ENCODE data around the gene SLC41A1.

The SLC41A1 gene

GRCh38 chr1:205754857-205755256 lies 58.1 kb downstream of the SLC41A1 start:
- no peak for DNase-seq (ENCODE audit: low read depth in 2 of 2)

- DNase-seq (ENCODE audit: low read depth in 2 of 2): no peak
Measured at GRCh38 chr1:205751036-205751651, 61.9 kb downstream of the SLC41A1 start.

GRCh38 chr1:205750138-205751035 lies 62.6 kb downstream of the SLC41A1 start, which contains the start of gene NUCKS1:
Gene NUCKS1, minus strand, starts transcription at chr1:205750182. Its CDS starts 209 bp downstream, at chr1:205749973.
- DNase-seq (ENCODE audit: low read depth in 2 of 2): peak; percentile 89 to 93

GRCh38 chr1:205749234-205750137 lies 63.5 kb downstream of the SLC41A1 start:
- peak; percentile 95 to 98 for DNase-seq (ENCODE audit: low read depth in 2 of 2)

- DNase-seq (ENCODE audit: low read depth in 2 of 2): peak in 1 of 2 donors; percentile 17
Measured at GRCh38 chr1:205748403-205749233, 64.4 kb downstream of the SLC41A1 start.

GRCh38 chr1:205746757-205747412 lies 66.1 kb downstream of the SLC41A1 start:
- no peak for DNase-seq (ENCODE audit: low read depth in 2 of 2)

GRCh38 chr1:205744403-205744802 lies 68.6 kb downstream of the SLC41A1 start:
- no peak for DNase-seq (ENCODE audit: low read depth in 2 of 2)

- no peak for DNase-seq (ENCODE audit: low read depth in 2 of 2)
Measured at GRCh38 chr1:205743977-205744376, 69.0 kb downstream of the SLC41A1 start.

GRCh38 chr1:205741681-205742080 lies 71.3 kb downstream of the SLC41A1 start:
- no peak for DNase-seq (ENCODE audit: low read depth in 2 of 2)

GRCh38 chr1:205739348-205740160 lies 73.4 kb downstream of the SLC41A1 start:
- DNase-seq (ENCODE audit: low read depth in 2 of 2): no peak

Measured in stimulated activated CD8-positive, alpha-beta memory T cell treated with anti-CD3 and anti-CD28 coated beads, Interleukin-2, amount 100 ng/mL, for 48 hours (primary cell).